K562 (cell line): ENCODE measurements around the gene INSIG1. TPM values are rescaled to one million over a fixed set of nuclear protein-coding genes. Genes with fewer than 3 reads are reported as not detected.

Source experiments
- ARID2 ChIP-seq: fragments of 450-650 bp; IDR thresholded peaks from 2 replicates; pipeline ENCODE4 v1.6.1; 2017; ENCODE audit warnings: antibody characterized with exemption, mild to moderate bottlenecking
- BHLHE40 ChIP-seq: IDR thresholded peaks from 2 replicates; pipeline ENCODE4 v1.6.1; 2011; ENCODE audit warnings: low read length, improper control_type of control experiment
- BRD4 ChIP-seq: fragments of 200-600 bp; sonication (generic); IDR thresholded peaks from 2 replicates; pipeline ENCODE4 v1.6.1; 2017; ENCODE audit warnings: inconsistent platforms
- CC2D1A ChIP-seq: fragments of 450-650 bp; IDR thresholded peaks from 2 replicates; pipeline ENCODE4 v1.6.1; 2017; ENCODE audit warnings: mild to moderate bottlenecking
- CREB3L1 ChIP-seq: fragments of 450-650 bp; IDR thresholded peaks from 2 replicates; pipeline ENCODE4 v1.6.1; 2014; ENCODE audit warnings: low read depth, mild to moderate bottlenecking, moderate library complexity, borderline replicate concordance
- GATA2 ChIP-seq: sonication (generic); formaldehyde crosslinking; IDR thresholded peaks from 2 replicates; pipeline ENCODE4 v1.4.0; 2020; ENCODE audit warnings: mild to moderate bottlenecking, missing genetic modification reagents
- ILK ChIP-seq: fragments of 450-650 bp; IDR thresholded peaks from 2 replicates; pipeline ENCODE4 v1.6.1; 2016; ENCODE audit warnings: missing genetic modification characterization, low read depth, mild to moderate bottlenecking, missing compliant biosample characterization, moderate library complexity, borderline replicate concordance
- KLF16 ChIP-seq: IDR thresholded peaks from 2 replicates; pipeline ENCODE4 v1.6.1; 2016; ENCODE audit warnings: antibody characterized with exemption
- PCBP2 ChIP-seq: fragments of 200-400 bp; formaldehyde crosslinking; IDR thresholded peaks from 2 replicates; pipeline ENCODE4 v1.6.1; 2018; ENCODE audit warnings: low read length, low read depth, mild to moderate bottlenecking, moderate library complexity; ENCODE audit not compliant: poor library complexity, severe bottlenecking
- POLR2A ChIP-seq: fragments of 450-650 bp; conservative IDR thresholded peaks from 2 replicates; pipeline ENCODE4 v1.6.1; 2016
- PURB ChIP-seq: sonication (generic); formaldehyde crosslinking; IDR thresholded peaks from 2 replicates; pipeline ENCODE4 v1.9.0; 2021; ENCODE audit warnings: low read depth, mild to moderate bottlenecking, missing genetic modification reagents
- RBM34 ChIP-seq: fragments of 200-400 bp; formaldehyde crosslinking; IDR thresholded peaks from 2 replicates; pipeline ENCODE4 v1.6.1; 2018; ENCODE audit warnings: low read length, borderline replicate concordance; ENCODE audit not compliant: insufficient read depth
- SIN3B ChIP-seq: fragments of 450-650 bp; IDR thresholded peaks from 2 replicates; pipeline ENCODE4 v1.6.1; 2017; ENCODE audit warnings: low read depth, mild to moderate bottlenecking, moderate library complexity
- SMAD4 ChIP-seq: fragments of 250-450 bp; sonication (Bioruptor Pico); conservative IDR thresholded peaks from 2 replicates; pipeline ENCODE4 v1.8.0; 2021; ENCODE audit warnings: inconsistent platforms, mild to moderate bottlenecking, moderate library complexity
- SMARCC2 ChIP-seq: fragments of 450-650 bp; IDR thresholded peaks from 2 replicates; pipeline ENCODE4 v1.6.1; 2017; ENCODE audit warnings: antibody characterized with exemption, moderate library complexity, mild to moderate bottlenecking, low read depth
- SNAPC5 ChIP-seq: fragments of 250-450 bp; sonication (Bioruptor Pico); IDR thresholded peaks from 2 replicates; pipeline ENCODE4 v1.8.0; 2021; ENCODE audit warnings: moderate library complexity, mild to moderate bottlenecking, inconsistent platforms
- TCF7 ChIP-seq: sonication (generic); IDR thresholded peaks from 2 replicates; pipeline ENCODE4 v1.6.1; 2016; ENCODE audit warnings: antibody characterized with exemption, borderline replicate concordance
- TFE3 ChIP-seq: fragments of 450-650 bp; formaldehyde crosslinking; IDR thresholded peaks from 2 replicates; pipeline ENCODE4 v1.4.0; 2020; ENCODE audit warnings: mild to moderate bottlenecking, mixed read lengths
- ZFPM2 ChIP-seq: fragments of 250-450 bp; sonication (Bioruptor Pico); IDR thresholded peaks from 2 replicates; pipeline ENCODE4 v1.5.1; 2022; ENCODE audit warnings: mild to moderate bottlenecking
- ZNF398 ChIP-seq: fragments of 250-450 bp; sonication (Bioruptor Pico); IDR thresholded peaks from 2 replicates; pipeline ENCODE4 v1.8.0; 2021; ENCODE audit warnings: moderate library complexity, mild to moderate bottlenecking, inconsistent platforms
- ZNF431 ChIP-seq: sonication (generic); formaldehyde crosslinking; IDR thresholded peaks from 2 replicates; pipeline ENCODE4 v1.8.0; 2022; ENCODE audit warnings: mild to moderate bottlenecking, missing genetic modification reagents
- ZNF639 ChIP-seq, 2 experiments: fragments of 200-800 bp in 1 of 2; sonication (Bioruptor generic) in 1 of 2; sonication (generic) in 1 of 2; formaldehyde crosslinking in 1 of 2; IDR thresholded peaks in 1 of 2; conservative IDR thresholded peaks in 1 of 2; 2 replicates each; pipeline versions ENCODE4 v1.5.0 to v1.6.1; 2016 to 2020; ENCODE audit warnings: missing compliant biosample characterization in 1 of 2, missing genetic modification characterization in 1 of 2, missing genetic modification reagents in 1 of 2
- polyA plus RNA-seq, 8 experiments: library from polyadenylated mRNA; depleted of rRNA in 4 of 8; stranded (reverse) in 5 of 8; unstranded in 3 of 8; fragments of >200 nt; fragmentation: Nextera tagmentation in 2 of 8; fragmentation: Illumina TruSeq in 1 of 8; extraction: Ambion mirVana in 2 of 8; extraction: Trizol in 1 of 8; gene quantifications; 2 replicates each; pipeline versions ENCODE4 v1.2.1 to v1.2.3, GENCODE V29; 2011 to 2014; ENCODE audit warnings: inconsistent platforms in 1 of 8, missing spikeins in 1 of 8
- total RNA-seq, 7 experiments: library from RNA; depleted of rRNA in 6 of 7; stranded (reverse); fragments of >200 nt in 6 of 7; fragmentation: Illumina TruSeq in 2 of 7; extraction: Trizol in 2 of 7; gene quantifications; 2 replicates each; pipeline versions ENCODE4 v1.2.1 to v1.2.3, GENCODE V29; 2011 to 2021; ENCODE audit warnings: low replicate concordance in 1 of 7

Gene INSIG1
- total and polyA plus RNA-seq, 9 of the 15 experiments (the other 6 are each of a cell fraction or from before 2014, with no cell fraction given) = 57.1 to 787 (median 238) TPM

- no peak for TF ChIP-seq POLR2A
- no peak for TF ChIP-seq RBM34
- no peak for TF ChIP-seq ZNF431 (CRISPR knock-in tag)
- TF ChIP-seq CC2D1A = peak; percentile 100
- TF ChIP-seq PURB (CRISPR knock-in tag) = no peak
- peak in 1 of 2 experiments; percentile 93; a peak in 1 of 4 replicates for TF ChIP-seq ZNF639 (CRISPR knock-in tag; conservative IDR thresholded peaks at IDR 0.05 in 1 of 2, IDR thresholded peaks at IDR 0.05 in 1 of 2)
- TF ChIP-seq ZNF398 (CRISPR knock-in tag) = no peak
- TF ChIP-seq ARID2 = no peak
- TF ChIP-seq BHLHE40 = no peak; the same call in none of the 2 replicates
- TF ChIP-seq ZFPM2 (CRISPR knock-in tag) = peak; percentile 60; the same call in 1 of the 2 replicates
- TF ChIP-seq TFE3 (CRISPR knock-in tag) = no peak
- no peak for TF ChIP-seq PCBP2
- peak; percentile 82; the same call in 1 of the 2 replicates for TF ChIP-seq ILK
- TF ChIP-seq SMAD4 (CRISPR knock-in tag) = peak; percentile 100
- TF ChIP-seq GATA2 (CRISPR knock-in tag) = peak; percentile 100
- no peak for TF ChIP-seq BRD4
- TF ChIP-seq TCF7 = no peak
- TF ChIP-seq KLF16 = peak; percentile 99
- TF ChIP-seq SIN3B = no peak
- TF ChIP-seq CREB3L1 = no peak
- peak; percentile 99 for TF ChIP-seq SMARCC2
- TF ChIP-seq SNAPC5 = no peak
Observed at GRCh38 chr7:155324012-155324917, 26.6 kb downstream of the INSIG1 start (continued).
